Thoracic aorta (tissue), 2 donors: Measurements from ENCODE around the gene TCF4. TPM values are rescaled to one million over a fixed set of nuclear protein-coding genes. Genes with fewer than 3 reads are reported as not detected.

ENCODE experiments used
- ATAC-seq: fragments of 150-250 bp; one replicate; pipeline ENCODE4 v1.8.0; 2017; ENCODE audit warnings: low read depth; ENCODE audit not compliant: insufficient number of reproducible peaks, low FRiP score
- DNase-seq: peaks from one replicate; pipeline ENCODE4 v3.0.0-alpha.2; 2020; ENCODE audit warnings: low spot score
- H3K27ac ChIP-seq, 2 donors: fragments of 200-600 bp; sonication (generic); 1 replicate in 1 of 2; 2 replicates in 1 of 2; pipeline ENCODE4 v1.5.1; 2016; ENCODE audit warnings: mild to moderate bottlenecking in 2 of 2, moderate library complexity in 2 of 2
- H3K27me3 ChIP-seq: fragments of 200-600 bp; sonication (generic); replicated peaks from 2 replicates; pipeline ENCODE4 v1.6.0; 2016; ENCODE audit warnings: mild to moderate bottlenecking; ENCODE audit not compliant: insufficient read depth
- H3K36me3 ChIP-seq: fragments of 200-600 bp; sonication (generic); one replicate; pipeline ENCODE4 v1.5.1; 2016
- H3K4me1 ChIP-seq, 2 donors: fragments of 200-600 bp; sonication (generic); 1 replicate in 1 of 2; 2 replicates in 1 of 2; pipeline versions ENCODE4 v1.5.1 to v1.6.0; 2016; ENCODE audit warnings: low read depth in 2 of 2, mild to moderate bottlenecking in 1 of 2; ENCODE audit not compliant: control insufficient read depth in 1 of 2
- H3K4me3 ChIP-seq: fragments of 200-600 bp; sonication (generic); 2 replicates; pipeline ENCODE4 v1.5.1; 2016; ENCODE audit warnings: mild to moderate bottlenecking
- H3K9me3 ChIP-seq: fragments of 200-600 bp; sonication (generic); 2 replicates; pipeline ENCODE4 v1.5.1; 2016
- CTCF ChIP-seq: fragments of 200-600 bp; sonication (generic); IDR thresholded peaks from one replicate; pipeline ENCODE4 v1.5.1; 2019; ENCODE audit warnings: antibody characterized with exemption
- total RNA-seq, 2 donors: library from RNA; depleted of rRNA; stranded (reverse); fragments of >200 nt; gene quantifications; one replicate each; pipeline versions ENCODE4 v1.1.0 to v1.2.3, GENCODE V29; 2016

Gene TCF4
- total RNA-seq, 2 donors from 2014 or later: 178 to 267 TPM

DNA sequence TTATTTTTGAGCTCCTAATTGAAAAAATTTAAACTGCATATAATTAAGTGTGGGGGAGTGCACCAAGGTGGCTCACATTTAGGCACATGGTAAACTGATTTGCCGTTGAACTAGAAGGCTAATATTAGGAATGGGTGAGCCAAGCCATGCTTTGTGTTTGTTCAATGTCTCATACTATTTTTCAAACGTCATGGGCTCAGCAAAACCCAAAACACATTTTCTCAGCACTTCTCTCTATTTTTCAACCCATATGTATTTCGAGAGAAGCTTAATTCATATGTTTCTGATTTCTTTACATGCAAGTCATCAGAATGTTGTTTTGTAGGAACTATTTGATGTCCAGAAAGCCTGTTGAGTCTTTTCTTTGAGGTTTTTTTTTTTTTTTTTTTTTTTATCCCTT lies 291.2 kb downstream of the TCF4 start:
- Histone ChIP-seq H3K4me1 (peaks cover 27 to 44% of the 10 kb centered on the region in 2 donors), H3K36me3 (no peaks in the 10 kb centered on the region), H3K27ac (peak overlapping the region in 1 of 2 donors; percentile 11), H3K27me3 (no peaks in the 10 kb centered on the region), H3K4me3 (no peak overlapping the region), H3K9me3 (no peaks in the 10 kb centered on the region)
- TF ChIP-seq CTCF: no peak
- ATAC-seq: no peak
- DNase-seq: no peak

DNA sequence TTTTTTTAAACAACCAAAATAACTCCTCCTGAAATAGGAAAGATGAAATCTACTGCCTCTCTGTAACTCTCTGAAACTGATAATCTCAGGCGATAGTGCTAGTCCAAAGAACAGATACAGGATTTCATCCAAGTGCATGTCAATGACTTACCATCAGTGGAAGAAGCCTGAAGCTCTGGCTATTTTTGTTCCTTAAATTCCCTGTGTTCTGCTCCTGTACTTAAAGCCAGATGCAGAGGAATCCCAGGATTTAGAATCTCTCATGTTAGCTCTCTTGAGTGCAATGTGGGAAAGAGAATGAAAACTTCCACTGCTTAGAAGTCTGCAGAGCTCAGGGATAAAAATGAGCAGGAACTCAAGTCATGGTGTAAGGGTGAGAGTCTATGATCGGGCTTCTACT lies 291.9 kb downstream of the TCF4 start:
- Histone ChIP-seq H3K4me3 (no peak overlapping the region), H3K9me3 (no peaks in the 10 kb centered on the region), H3K4me1 (peaks cover 27 to 41% of the 10 kb centered on the region in 2 donors), H3K27me3 (no peaks in the 10 kb centered on the region), H3K27ac (peak overlapping the region in 1 of 2 donors; percentile 11), H3K36me3 (no peaks in the 10 kb centered on the region)
- no peak for DNase-seq
- no peak for TF ChIP-seq CTCF
- no peak for ATAC-seq

DNA sequence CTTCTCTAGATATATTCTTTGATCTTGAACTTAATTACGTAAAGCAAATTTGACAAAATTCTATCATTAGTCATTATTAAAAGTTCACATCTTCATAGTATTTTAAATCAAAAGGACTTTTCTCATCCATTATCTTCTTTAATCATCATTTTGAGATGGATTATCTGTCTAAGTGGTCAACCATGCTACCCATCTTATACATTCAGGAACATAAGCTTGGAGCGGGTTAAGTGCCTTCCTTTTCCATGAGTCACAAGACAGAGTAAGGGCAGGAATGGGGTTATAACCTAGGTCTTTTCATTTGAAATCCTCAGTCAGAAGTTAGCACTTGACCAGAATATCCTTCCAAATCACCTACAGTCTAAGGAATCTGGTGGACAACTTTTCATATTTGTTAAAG lies 297.1 kb downstream of the TCF4 start:
- no peak for TF ChIP-seq CTCF
- Histone ChIP-seq H3K27ac (no peak overlapping the region), H3K9me3 (no peaks in the 10 kb centered on the region), H3K36me3 (no peaks in the 10 kb centered on the region), H3K27me3 (no peaks in the 10 kb centered on the region), H3K4me1 (peaks cover 35 to 71% of the 10 kb centered on the region in 2 donors), H3K4me3 (no peak overlapping the region)
- no peak for ATAC-seq
- no peak for DNase-seq

DNA sequence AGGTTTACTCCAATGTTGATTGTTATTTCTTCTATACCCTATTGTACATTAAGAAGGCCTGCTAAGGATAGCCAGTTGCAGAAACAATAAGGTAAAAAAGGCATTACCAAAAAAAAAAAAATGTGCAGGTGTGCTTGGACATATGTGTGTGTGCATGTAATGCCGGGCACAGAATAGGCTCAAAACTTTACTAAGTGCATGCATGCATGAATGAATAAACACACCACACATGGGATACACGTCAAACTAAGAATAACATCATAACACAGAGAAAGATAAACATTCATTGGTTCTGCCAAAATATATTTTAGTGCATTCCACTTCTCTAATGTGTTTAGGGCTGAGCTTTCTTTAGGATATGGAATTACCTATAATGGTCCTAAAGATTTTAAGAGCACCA lies 298.2 kb downstream of the TCF4 start:
- no peak overlapping the region for H3K4me3 ChIP-seq
- H3K9me3 ChIP-seq: no peaks in the 10 kb centered on the region
- peaks cover 41 to 78% of the 10 kb centered on the region in 2 donors for H3K4me1 ChIP-seq
- TF ChIP-seq CTCF: no peak
- DNase-seq (no peak), ATAC-seq (no peak)
- H3K27ac ChIP-seq: no peak overlapping the region
- H3K36me3 ChIP-seq: no peaks in the 10 kb centered on the region
- no peaks in the 10 kb centered on the region for H3K27me3 ChIP-seq

DNA sequence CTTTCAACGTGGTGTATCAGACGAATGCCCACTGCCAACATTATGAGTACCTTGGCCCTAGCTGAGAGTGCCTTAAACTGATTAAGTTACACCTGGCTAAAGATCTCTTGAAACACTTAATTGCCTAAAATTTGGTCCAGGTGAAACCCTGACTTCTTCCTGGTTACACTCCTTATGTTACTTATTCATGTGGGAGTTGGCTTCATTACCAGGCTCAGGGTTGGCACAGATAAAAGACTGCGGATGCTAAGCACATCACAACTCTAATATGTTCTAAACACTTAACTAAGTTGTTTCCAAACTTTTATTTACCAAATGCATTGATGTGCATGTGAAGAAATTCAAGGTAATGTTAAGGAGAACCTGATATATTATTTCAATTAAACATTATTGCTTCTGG lies 298.9 kb downstream of the TCF4 start:
- Histone ChIP-seq H3K36me3 (no peaks in the 10 kb centered on the region), H3K27ac (no peak overlapping the region), H3K27me3 (no peaks in the 10 kb centered on the region), H3K9me3 (no peaks in the 10 kb centered on the region), H3K4me1 (peaks cover 41 to 82% of the 10 kb centered on the region in 2 donors), H3K4me3 (no peak overlapping the region)
- no peak for TF ChIP-seq CTCF
- no peak for ATAC-seq
- no peak for DNase-seq
